ENCODE measurements around the gene PRPSAP1.
"Not testable (repeated sequence)": the region's sequence is repeated elsewhere in the genome, so short reads cannot be mapped to it uniquely, and the experiment has no call there.

The PRPSAP1 gene

GRCh38 chr17:76359776-76360175, 6.1 kb upstream of the PRPSAP1 start:
- not testable (repeated sequence) for DNase-seq (ENCODE audit: low read depth in 2 of 2)

- no peak for DNase-seq (ENCODE audit: low read depth in 2 of 2)
Observed at GRCh38 chr17:76359375-76359774, 5.7 kb upstream of the PRPSAP1 start.

- no peak for DNase-seq (ENCODE audit: low read depth in 2 of 2)
Observed at GRCh38 chr17:76357597-76358158, 4.0 kb upstream of the PRPSAP1 start.

- no peak for DNase-seq (ENCODE audit: low read depth in 2 of 2)
Observed at GRCh38 chr17:76356803-76357456, 3.2 kb upstream of the PRPSAP1 start.

GRCh38 chr17:76354747-76355310, 1.1 kb upstream of the PRPSAP1 start:
- DNase-seq (ENCODE audit: low read depth in 2 of 2), result no peak

GRCh38 chr17:76354317-76354729, 607 bp upstream of the PRPSAP1 start:
- DNase-seq (ENCODE audit: low read depth in 2 of 2), result no peak

- DNase-seq (ENCODE audit: low read depth in 2 of 2), result no peak
Observed at GRCh38 chr17:76353004-76353598, 615 bp downstream of the PRPSAP1 start.

- DNase-seq (ENCODE audit: low read depth in 2 of 2), result no peak
Observed at GRCh38 chr17:76351526-76352071, 2.1 kb downstream of the PRPSAP1 start.

- DNase-seq (ENCODE audit: low read depth in 2 of 2), result no peak
Observed at GRCh38 chr17:76350463-76350862, 3.3 kb downstream of the PRPSAP1 start.

- DNase-seq (ENCODE audit: low read depth in 2 of 2), result not testable (repeated sequence)
Observed at GRCh38 chr17:76346936-76347335, 6.8 kb downstream of the PRPSAP1 start.

GRCh38 chr17:76345377-76345974, 8.2 kb downstream of the PRPSAP1 start:
- no peak for DNase-seq (ENCODE audit: low read depth in 2 of 2)

- no peak for DNase-seq (ENCODE audit: low read depth in 2 of 2)
Observed at GRCh38 chr17:76343106-76343505, 10.6 kb downstream of the PRPSAP1 start.

- no peak for DNase-seq (ENCODE audit: low read depth in 2 of 2)
Observed at GRCh38 chr17:76341301-76341700, 12.4 kb downstream of the PRPSAP1 start.

GRCh38 chr17:76337413-76337777, 16.3 kb downstream of the PRPSAP1 start:
- no peak for DNase-seq (ENCODE audit: low read depth in 2 of 2)

- DNase-seq (ENCODE audit: low read depth in 2 of 2), result no peak
Observed at GRCh38 chr17:76336756-76337412, 16.8 kb downstream of the PRPSAP1 start.

GRCh38 chr17:76335716-76336381, 17.9 kb downstream of the PRPSAP1 start:
- DNase-seq (ENCODE audit: low read depth in 2 of 2), result no peak

- no peak for DNase-seq (ENCODE audit: low read depth in 2 of 2)
Observed at GRCh38 chr17:76333673-76334505, 19.8 kb downstream of the PRPSAP1 start.

- DNase-seq (ENCODE audit: low read depth in 2 of 2), result no peak
Observed at GRCh38 chr17:76331083-76331482, 22.6 kb downstream of the PRPSAP1 start.

GRCh38 chr17:76329664-76330063, 24.1 kb downstream of the PRPSAP1 start:
- no peak for DNase-seq (ENCODE audit: low read depth in 2 of 2)

- DNase-seq (ENCODE audit: low read depth in 2 of 2), result no peak
Observed at GRCh38 chr17:76327696-76328095, 26.0 kb downstream of the PRPSAP1 start.
